HG03457 (cell line): ENCODE measurements around the gene HCN2.
"Not testable (repeated sequence)": the region's sequence is repeated elsewhere in the genome, so short reads cannot be mapped to it uniquely, and the experiment has no call there.

Experiments
- ATAC-seq: cut with Tn5 transposase; IDR thresholded peaks from one replicate; pipeline ENCODE4 v1.9.1; 2021; ENCODE audit warnings: moderate number of reproducible peaks; ENCODE audit not compliant: unreplicated experiment

The HCN2 gene

DNA sequence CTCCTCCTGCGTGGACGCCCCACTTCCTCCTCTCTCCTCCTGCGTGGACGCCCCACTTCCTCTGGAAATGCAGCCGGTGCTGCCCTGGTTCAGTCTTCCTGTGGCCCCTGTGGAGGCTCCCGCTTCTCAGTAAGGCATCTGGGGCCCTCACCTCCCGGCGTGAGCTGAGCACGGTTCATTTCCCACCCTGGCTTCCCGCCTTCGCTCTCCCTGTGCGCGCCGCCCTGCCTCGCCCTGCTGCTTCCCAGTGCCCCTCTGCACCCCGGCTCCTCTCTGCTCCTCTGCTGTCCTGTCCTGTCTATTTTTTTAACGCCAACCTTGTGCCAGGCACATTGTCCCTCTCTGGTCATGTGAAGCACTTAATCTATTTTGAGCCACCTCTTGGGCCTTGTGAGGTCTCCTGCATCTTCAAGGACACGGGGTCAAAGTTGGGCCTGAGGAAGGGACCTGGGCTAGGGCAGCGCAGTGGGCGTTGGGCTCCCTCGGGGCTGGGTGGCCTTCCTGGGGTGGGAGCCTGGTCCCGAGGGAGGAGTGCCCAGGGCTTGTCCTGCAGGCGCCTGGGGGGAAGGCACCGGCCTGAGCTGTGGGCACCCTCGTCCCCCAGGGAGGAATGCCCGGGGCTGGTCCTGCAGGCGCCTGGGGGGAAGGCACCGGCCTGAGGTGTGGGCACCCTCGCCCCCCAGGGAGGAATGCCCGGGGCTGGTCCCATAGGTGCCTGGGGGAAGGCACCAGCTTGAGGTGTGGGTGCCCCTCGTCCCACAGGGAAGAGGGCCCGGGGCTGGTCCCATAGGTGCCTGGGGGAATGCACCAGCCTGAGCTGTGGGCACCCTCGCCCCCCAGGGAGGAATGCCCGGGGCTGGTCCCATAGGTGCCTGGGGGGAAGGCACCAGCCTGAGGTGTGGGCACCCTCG is 13.0 kb downstream of the HCN2 start:
- no peak for ATAC-seq

DNA sequence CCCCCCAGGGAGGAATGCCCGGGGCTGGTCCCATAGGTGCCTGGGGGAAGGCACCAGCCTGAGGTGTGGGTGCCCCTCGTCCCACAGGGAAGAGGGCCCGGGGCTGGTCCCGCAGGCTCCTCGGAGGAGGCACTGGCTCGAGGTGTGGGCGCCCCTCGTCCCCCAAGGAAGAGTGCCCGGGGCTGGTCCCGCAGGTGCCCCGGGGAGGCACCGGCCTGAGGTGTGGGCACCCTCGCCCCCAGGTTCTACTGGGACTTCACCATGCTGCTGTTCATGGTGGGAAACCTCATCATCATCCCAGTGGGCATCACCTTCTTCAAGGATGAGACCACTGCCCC is 13.6 kb downstream of the HCN2 start:
- ATAC-seq, result not testable (repeated sequence)

DNA sequence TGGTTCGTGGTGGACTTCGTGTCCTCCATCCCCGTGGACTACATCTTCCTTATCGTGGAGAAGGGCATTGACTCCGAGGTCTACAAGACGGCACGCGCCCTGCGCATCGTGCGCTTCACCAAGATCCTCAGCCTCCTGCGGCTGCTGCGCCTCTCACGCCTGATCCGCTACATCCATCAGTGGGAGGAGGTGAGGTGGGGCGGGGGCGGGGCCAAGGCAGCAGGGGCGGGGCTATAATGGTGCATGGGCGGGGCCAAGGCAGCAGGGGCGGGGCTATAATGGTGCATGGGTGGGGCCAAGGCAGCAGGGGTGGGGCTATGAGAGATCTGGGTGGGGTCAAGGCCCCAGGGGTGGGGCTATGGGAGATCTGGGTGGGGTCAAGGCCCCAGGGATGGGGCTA is 14.1 kb downstream of the HCN2 start:
- not testable (repeated sequence) for ATAC-seq

DNA sequence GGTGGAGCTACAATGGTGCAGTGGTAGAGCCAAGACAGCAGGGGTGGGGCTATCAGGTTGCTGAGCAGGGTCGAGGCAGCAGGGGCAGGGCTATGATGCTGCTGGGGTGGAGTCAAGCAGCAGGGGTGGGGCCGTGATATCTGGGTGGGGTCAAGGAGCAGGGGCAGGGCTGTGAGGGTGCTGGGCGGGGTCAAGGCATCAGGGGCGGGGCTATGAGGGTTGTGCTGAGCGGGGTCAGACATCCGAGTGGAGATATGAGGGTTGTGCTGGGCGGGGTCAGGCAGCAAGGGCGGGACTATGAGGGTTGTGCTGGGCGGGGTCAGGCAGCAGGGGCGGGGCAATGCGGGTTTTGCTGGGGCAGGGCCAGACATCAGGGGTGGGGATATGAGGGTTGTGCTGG is 14.7 kb downstream of the HCN2 start:
- ATAC-seq, result no peak

DNA sequence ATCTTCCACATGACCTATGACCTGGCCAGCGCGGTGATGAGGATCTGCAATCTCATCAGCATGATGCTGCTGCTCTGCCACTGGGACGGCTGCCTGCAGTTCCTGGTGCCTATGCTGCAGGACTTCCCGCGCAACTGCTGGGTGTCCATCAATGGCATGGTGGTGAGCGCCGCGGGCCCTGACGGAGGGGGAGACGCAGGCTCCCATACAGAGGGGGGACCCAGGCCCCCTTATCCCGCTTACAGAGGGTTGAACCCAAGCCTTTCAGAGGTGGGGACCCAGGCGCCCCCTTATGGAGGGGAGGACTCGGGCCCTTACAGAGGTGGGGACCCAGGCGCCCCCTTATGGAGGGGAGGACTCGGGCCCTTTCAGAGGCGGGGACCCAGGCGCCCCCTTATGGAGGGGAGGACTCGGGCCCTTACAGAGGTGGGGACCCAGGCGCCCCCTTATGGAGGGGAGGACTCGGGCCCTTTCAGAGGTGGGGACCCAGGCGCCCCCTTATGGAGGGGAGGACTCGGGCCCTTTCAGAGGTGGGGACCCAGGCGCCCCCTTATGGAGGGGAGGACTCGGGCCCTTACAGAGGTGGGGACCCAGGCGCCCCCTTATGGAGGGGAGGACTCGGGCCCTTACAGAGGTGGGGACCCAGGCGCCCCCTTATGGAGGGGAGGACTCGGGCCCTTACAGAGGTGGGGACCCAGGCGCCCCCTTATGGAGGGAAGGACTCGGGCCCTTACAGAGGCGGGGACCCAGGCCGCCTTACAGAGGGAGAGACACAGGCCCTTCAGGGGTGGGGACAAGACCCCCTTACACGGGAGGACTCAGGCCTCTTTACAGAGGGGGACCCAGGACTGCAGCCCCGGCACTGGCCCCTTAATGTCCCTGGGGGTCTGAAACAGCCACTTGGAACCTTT is 15.6 kb downstream of the HCN2 start:
- ATAC-seq, result not testable (repeated sequence)

DNA sequence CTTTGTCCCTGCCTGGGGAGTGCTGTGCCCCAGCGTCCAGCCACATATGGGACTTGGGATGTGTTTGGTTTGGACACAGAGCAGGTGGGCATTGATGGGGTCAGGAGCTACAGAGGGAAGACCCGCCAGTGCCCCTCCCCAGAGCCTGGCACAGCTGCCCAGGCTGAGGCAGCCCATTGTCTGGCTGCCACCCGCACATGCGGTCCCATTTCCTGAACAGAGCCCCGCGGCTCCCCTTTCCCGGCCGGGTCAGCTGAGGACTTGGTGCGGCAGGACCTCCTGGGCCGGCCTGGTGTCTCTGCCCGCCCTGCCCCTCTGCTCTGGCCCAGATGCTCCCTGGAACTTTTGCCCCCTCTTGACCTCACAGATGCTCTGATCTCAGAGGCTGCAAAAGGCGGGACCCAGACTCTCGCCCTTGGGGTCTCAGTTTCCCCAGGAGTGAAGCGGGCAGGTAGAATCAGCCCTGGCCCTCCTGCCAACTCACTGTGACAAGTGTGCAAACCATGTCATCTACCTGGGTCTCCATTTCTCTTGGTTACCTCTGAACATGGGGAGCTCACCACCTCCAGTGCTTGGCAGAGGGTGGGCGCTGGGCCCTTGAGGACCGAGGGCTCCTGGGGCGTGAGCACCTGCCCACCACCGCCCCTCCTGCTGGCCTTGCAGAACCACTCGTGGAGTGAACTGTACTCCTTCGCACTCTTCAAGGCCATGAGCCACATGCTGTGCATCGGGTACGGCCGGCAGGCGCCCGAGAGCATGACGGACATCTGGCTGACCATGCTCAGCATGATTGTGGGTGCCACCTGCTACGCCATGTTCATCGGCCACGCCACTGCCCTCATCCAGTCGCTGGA is 17.8 kb downstream of the HCN2 start:
- no peak for ATAC-seq

DNA sequence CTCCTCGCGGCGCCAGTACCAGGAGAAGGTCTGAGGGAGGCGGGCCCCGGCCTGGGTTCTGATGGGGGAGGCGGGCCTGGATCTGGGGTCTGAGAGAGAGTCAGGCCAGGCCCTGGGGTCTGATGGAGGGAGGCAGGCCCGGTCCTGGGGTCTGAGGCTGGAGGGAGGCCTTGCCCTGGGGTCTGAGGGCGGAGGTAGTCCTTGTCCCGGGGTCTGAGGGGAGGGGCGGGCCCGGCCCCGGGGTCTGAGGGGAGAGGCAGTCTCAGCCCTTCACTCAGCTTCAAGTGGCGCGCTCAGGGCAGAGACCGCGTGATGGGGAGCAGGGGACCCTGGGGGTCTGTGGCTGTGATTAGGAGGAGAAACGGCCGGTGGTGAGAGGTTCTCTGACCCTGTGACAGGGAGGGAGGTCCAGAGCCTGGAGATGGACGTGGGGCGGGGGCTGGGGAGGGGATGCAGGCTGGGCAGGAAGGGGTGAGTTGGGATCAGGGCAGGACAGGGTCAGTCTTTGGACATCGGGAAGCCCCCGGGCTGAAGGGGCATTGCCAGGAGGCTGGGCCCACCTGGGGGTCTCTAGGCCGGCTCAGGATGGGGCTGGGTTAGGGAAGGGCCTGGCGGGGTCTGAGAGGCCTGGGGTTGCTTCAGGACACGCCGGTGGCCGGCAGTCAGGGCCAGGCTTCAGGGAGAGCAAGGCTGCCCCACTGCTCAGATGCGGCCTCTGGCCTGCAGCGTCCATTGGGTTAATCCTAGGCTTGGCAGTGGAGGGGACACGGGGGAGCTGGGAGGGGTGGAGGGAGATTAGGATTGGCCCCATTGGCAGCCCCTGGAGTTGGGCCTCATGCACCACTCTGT is 18.7 kb downstream of the HCN2 start:
- ATAC-seq, result no peak

DNA sequence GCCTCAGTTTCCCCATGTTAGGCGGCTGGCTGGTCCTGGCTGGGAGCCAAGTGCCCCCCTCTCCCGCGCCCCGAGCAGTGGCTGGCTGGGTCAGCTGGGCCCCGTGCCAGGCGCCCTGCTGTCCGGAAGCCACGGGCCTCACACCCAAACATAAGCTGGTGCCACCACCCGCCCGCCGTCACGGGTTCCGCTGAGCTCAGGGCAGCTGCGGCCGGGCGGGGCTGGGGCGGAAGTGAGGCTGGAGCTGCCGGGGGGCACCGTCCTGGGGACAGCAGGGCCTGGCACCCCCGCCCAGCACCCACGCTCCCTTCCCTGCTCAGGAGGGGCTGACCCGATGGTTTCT is 19.3 kb downstream of the HCN2 start:
- ATAC-seq, result no peak

DNA sequence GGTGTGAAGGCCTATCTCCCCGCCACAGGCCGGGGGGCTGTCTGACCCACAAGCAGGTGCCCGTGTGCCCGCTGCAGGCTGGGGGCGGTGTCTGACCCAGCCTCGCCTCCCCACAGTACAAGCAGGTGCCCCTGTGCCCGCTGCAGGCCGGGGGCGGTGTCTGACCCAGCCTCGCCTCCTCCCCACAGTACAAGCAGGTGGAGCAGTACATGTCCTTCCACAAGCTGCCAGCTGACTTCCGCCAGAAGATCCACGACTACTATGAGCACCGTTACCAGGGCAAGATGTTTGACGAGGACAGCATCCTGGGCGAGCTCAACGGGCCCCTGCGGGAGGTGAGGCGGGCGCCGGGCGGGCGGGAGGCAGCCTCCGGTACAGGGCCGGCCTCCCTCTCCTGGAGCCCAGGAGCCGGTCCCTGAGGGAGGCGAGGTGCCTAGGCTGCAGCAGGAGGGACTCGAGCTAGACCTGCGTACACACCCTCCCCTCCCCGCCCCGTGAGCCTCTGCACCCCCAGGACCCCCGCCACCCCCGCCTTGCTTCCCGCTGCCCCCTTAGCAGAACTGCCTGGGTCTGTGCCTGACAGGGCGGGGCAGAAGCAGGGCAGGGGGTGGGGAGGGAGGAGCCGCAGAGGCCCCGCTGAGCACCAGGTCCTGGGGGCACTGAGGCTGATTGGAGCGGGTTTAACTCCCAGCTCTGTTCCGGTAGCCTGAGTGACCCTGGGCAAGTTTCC is 20.6 kb downstream of the HCN2 start:
- no peak for ATAC-seq

DNA sequence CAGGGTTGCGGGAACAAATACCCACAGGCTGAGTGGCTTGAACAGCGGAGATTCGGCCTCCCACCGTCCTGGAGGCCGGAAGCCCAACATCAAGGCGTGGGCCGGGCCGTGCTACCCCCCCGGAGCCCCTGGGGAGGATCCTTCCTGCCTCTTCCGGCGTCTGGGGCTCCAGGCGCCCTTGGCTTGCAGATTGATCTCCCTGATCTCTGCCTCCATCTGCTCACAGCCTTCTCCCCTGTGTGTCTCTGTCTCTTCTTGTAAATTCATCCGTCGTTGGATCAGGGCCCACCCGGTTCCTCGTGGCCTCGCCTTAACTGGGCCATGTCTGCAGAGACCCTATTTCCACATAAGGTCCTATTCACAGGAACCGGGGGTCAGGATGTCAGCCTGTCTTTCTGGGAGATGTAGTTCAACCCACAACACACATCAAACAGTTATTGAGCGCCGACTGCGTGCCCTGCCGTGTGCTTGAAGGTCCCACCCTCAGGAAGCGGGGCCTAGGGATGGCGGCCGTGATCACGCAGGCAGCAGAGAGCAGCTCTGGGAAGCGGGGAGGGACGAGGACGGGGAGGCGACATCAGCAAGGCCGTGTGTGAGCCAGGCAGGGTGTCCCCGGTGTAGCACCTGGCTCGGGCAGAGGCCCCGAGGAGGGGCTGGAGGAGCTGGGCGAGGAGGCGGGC is 21.3 kb downstream of the HCN2 start:
- ATAC-seq, result no peak

DNA sequence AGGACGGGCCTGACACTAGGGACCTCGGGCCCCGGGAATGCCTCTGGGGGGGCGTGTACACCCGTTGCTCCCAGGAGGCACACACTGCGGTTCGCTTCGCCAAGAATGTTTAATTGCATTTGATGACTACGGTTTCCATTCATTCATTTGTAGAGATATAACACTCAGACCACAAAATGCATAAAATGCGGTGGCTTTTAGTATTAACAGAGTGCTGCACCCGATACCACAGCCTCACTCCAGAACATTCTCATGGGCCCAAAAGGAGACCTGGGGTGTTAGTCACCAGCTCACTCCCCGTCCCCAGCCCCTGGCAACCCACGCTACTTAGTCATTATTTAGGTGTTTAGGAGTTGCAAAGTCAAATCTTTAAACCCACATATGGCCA is 21.8 kb downstream of the HCN2 start:
- no peak for ATAC-seq

DNA sequence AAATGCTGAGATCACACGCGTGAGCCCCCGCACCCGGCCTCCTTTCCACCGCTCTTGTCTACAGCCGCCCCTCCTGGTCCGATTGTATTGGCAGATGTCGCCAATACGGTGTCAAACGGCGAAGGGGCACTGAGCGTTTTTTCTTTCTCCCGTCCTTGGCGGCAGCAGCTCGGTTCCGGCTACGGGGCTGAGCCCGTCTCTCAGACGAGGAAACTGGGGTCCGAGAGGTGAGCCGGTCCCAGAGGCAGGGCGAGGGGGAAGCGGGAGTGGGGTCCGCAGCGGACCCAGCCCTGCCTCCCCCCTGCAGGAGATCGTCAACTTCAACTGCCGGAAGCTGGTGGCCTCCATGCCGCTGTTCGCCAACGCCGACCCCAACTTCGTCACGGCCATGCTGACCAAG is 23.3 kb downstream of the HCN2 start:
- no peak for ATAC-seq

DNA sequence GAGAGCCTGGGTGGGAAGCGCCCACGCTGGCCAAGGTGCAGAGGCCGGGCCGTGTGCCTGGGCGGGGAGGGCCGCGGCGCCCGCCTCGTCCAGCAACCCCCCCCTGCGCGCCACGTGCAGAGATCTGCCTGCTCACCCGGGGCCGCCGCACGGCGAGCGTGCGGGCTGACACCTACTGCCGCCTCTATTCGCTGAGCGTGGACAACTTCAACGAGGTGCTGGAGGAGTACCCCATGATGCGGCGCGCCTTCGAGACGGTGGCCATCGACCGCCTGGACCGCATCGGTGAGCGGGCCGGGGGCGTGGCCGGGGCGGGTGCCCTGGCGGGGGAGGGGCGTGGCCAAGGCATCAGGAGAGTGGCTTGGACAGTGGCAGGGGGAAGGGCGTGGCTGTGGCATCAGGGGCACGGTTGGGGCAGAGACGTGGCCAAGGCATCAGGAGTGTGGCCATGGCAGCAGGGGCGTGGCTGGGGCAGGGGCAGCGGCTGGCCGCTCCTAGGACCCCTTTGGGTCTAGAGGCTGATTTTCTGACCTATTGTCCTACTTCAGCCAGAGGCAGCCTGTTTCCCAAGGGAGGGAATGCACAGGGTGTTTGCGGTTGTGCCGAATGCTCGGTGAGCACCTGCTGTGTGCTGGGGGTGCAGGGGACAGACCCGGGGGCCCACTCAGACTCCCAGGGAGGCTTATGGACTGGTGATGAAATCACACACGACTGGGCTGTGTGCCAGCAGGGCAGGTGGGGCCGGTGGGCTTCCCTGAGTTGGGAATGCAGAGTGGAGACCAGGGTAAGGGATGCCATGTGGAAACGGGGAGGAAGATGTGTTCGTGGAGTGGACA is 24.3 kb downstream of the HCN2 start:
- ATAC-seq, result no peak

DNA sequence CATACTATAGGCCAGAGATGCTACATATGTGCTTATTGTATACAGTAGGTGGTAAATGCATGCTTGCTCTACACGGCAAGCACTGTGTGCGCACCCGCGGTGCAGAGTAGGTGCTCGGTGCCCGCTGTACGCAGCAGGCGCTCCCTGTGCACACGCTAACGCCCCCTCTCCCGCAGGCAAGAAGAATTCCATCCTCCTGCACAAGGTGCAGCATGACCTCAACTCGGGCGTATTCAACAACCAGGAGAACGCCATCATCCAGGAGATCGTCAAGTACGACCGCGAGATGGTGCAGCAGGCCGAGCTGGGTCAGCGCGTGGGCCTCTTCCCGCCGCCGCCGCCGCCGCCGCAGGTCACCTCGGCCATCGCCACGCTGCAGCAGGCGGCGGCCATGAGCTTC is 25.9 kb downstream of the HCN2 start:
- ATAC-seq, result no peak

DNA sequence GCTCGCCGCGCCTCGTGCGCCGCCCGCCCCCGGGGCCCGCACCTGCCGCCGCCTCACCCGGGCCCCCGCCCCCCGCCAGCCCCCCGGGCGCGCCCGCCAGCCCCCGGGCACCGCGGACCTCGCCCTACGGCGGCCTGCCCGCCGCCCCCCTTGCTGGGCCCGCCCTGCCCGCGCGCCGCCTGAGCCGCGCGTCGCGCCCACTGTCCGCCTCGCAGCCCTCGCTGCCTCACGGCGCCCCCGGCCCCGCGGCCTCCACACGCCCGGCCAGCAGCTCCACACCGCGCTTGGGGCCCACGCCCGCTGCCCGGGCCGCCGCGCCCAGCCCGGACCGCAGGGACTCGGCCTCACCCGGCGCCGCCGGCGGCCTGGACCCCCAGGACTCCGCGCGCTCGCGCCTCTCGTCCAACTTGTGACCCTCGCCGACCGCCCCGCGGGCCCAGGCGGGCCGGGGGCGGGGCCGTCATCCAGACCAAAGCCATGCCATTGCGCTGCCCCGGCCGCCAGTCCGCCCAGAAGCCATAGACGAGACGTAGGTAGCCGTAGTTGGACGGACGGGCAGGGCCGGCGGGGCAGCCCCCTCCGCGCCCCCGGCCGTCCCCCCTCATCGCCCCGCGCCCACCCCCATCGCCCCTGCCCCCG is 26.5 kb downstream of the HCN2 start:
- ATAC-seq, result no peak

DNA sequence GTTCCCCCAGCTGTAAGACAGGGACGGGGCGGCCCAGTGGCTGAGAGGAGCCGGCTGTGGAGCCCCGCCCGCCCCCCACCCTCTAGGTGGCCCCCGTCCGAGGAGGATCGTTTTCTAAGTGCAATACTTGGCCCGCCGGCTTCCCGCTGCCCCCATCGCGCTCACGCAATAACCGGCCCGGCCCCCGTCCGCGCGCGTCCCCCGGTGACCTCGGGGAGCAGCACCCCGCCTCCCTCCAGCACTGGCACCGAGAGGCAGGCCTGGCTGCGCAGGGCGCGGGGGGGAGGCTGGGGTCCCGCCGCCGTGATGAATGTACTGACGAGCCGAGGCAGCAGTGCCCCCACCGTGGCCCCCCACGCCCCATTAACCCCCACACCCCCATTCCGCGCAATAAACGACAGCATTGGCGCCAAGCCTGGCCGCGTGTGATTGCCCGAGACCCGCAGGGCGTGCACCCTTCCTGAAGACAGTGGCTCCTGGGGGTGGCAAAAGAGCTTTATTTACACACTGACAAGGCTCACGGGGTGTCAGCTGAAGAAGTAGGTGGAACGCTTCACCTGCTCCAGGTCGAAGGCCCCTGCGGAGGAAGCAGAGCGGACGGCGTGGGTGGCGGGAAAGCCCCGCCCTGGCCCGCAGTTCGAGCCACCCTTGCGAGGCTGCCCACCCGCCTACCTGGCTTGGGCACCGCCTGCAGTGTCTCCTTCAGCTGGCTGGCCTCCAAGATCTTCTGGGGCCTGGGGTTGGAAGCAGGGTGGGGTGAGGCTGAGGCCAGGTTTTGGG is 27.3 kb downstream of the HCN2 start:
- ATAC-seq, result no peak
